B cell (primary cell): ENCODE measurements around the gene ZSCAN21.

Experiments
- CTCF ChIP-seq: fragments of 200-600 bp; IDR thresholded peaks from one replicate; pipeline ENCODE4 v1.8.0; 2022; ENCODE audit warnings: antibody characterized with exemption, mild to moderate bottlenecking
- EZH2 ChIP-seq: IDR thresholded peaks from 2 replicates; pipeline ENCODE4 v1.6.1; 2012; ENCODE audit warnings: borderline replicate concordance, low read depth, mild to moderate bottlenecking, moderate library complexity, low read length; ENCODE audit not compliant: insufficient read depth, poor library complexity, severe bottlenecking

- TF ChIP-seq CTCF (no peak), EZH2 (no peak)
Measured at GRCh38 chr7:100074841-100075240, 25.3 kb downstream of the ZSCAN21 start.
